RWPE1 (cell line): ENCODE measurements around the gene PIK3C2G.

Experiments
- CTCF ChIA-PET: fragments of 350-600 bp; sonication (Branson Sonifier 250); formaldehyde crosslinking; extraction: SDS; loops from one replicate; lab custom pipeline; 2021; lab: Yijun Ruan, JAX
- POLR2A ChIA-PET: fragments of 400-600 bp; formaldehyde crosslinking; extraction: SDS; loops from one replicate; lab custom pipeline; 2020; ENCODE audit warnings: antibody characterized with exemption; ENCODE audit not compliant: low non-redundant PET; lab: Yijun Ruan, JAX
- DNase-seq: peaks from one replicate; pipeline ENCODE4 v3.0.0; 2012; ENCODE audit warnings: low spot score
- H3K27ac ChIP-seq: fragments of 450-650 bp; 2 replicates; pipeline ENCODE4 v1.5.1; 2017
- TF ChIP-seq, protein P1 (sequence below): fragments of 450-650 bp; conservative IDR thresholded peaks from 2 replicates; pipeline ENCODE4 v1.5.1; 2017; ENCODE audit warnings: low read depth, mild to moderate bottlenecking

The PIK3C2G gene

DNA sequence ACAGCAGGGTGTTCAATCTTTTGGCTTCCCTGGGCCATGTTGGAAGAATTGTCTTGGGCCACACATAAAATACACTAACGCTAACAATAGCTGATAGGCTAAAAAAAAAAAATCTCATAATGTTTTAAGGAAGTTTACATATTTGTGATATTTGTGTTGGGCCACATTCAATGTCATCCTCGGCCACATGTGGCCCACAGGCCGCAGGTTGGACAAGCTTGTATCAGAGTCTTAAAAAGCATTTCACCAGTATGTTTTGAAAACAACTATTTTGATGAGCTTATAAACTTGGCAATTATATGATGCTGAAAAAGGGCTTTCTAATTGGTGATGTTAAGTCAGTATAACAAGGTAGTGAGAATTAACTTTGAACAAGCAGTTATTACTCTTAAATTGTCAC is 78.9 kb downstream of the PIK3C2G start:
- CTCF ChIA-PET: interaction anchor here (0.6 to 1.1 kb wide), 3 partner anchors 20 to 393 kb away, joined by 3 to 4 read pairs (median 4); no protein-coding TSS in a partner anchor

DNA sequence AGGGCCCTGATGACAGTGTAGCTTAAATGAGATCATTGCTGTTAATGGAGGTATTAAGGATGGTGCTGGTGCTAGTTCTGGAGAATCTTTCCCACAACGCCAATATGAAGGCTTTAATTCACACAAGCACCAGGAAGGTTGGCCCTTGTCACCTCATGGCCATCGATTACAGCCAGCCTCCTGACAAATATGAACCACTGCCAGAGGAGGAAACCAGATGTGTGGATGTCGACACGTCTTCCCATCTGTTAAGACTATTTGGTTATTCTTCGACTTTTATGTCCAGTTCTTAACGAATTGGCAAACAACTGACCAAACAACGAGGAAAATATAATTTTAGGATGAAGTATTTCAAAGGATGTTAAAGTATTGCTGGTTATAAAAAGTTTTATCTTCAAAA is 79.5 kb downstream of the PIK3C2G start:
- CTCF ChIA-PET: interaction anchor here (1.1 kb wide), 1 partner anchor 20 kb away, joined by 3 read pairs; no protein-coding TSS in a partner anchor

More for the DNA sequence above, 78.9 kb downstream of the PIK3C2G start:
- H3K27ac ChIP-seq: no peak overlapping the region
- POLR2A ChIA-PET: no interaction called here
- no peak for DNase-seq
- TF ChIP-seq, protein P1, sequence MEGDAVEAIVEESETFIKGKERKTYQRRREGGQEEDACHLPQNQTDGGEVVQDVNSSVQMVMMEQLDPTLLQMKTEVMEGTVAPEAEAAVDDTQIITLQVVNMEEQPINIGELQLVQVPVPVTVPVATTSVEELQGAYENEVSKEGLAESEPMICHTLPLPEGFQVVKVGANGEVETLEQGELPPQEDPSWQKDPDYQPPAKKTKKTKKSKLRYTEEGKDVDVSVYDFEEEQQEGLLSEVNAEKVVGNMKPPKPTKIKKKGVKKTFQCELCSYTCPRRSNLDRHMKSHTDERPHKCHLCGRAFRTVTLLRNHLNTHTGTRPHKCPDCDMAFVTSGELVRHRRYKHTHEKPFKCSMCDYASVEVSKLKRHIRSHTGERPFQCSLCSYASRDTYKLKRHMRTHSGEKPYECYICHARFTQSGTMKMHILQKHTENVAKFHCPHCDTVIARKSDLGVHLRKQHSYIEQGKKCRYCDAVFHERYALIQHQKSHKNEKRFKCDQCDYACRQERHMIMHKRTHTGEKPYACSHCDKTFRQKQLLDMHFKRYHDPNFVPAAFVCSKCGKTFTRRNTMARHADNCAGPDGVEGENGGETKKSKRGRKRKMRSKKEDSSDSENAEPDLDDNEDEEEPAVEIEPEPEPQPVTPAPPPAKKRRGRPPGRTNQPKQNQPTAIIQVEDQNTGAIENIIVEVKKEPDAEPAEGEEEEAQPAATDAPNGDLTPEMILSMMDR: no peak

DNA sequence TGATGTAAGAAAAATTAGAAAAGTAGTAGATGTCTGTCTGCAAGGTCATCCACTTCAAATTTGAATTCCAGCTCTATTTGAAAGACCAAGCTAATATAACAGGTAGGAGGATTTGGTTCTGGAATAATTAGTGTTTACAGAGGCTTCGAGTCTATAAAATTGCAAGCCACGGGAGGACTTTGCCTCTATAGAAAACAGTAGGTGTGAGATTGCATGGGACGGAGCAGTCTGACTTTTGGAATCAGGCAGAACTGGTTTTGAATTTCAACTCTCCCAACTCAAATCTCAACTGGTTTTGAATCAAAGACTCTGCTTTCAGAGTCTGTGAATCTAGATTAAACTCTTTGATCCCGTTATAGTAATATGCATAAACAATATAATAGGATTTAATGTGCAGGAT is 82.4 kb downstream of the PIK3C2G start:
- TF ChIP-seq, protein P1: no peak
- no peak overlapping the region for H3K27ac ChIP-seq
- POLR2A ChIA-PET: no interaction called here
- CTCF ChIA-PET: no interaction called here
- DNase-seq: no peak

More for the DNA sequence above, 79.5 kb downstream of the PIK3C2G start:
- no peak overlapping the region for H3K27ac ChIP-seq
- TF ChIP-seq, protein P1: no peak
- POLR2A ChIA-PET: no interaction called here
- DNase-seq: no peak

DNA sequence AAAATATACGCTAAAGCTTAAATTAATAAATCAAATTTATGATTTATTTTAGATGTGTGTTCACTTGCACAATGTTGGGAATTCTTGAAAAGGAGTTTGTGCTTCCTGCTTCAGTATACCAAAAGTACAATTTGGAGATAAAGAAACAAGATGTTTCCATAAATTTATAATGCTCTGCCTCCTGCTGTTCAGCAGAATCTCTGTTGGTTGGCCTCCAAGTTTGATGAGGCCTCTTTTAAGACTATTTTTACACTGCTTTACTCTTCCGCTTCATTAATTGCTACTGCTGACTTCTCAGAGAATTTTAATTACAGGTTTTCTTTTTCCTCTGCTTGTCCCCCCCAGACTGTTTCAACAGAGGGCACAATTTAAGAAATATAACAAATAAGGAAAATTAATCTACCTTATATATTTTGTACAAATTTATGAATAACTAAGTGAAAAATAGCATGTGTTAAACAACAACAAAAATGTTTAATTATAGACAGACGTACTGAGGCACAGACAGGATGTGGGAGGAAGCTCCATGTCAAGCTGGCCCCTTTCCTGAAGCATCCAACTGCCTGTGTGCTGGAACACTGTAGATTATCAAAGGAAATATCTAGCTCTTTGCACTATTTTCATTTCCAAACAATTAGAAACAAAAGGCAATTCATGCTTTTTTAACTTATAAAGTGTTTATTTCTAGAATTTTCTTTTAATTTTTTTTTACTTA is 83.9 kb downstream of the PIK3C2G start:
- DNase-seq: no peak

DNA sequence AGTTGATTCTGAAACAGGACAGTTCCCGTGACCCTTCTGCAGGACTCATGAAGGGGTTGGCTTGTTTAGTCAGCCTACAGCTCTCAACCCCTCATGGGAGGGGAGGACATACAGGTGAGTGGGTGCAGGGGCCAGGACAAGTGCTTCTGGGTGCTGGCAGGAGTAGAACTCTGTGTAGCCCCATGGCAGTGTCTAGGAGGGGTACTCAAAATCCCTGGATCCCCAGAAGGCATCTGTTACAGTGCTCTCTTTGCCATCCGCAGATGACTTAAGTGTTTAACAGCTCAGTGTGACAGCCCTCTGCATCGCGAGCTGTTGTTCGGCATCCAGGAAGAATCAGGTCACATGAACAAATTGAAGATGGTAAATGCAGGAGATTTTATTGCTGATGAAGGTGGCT is 91.0 kb downstream of the PIK3C2G start:
- TF ChIP-seq, protein P1: no peak
- CTCF ChIA-PET: no interaction called here
- H3K27ac ChIP-seq: no peak overlapping the region
- DNase-seq: no peak
- POLR2A ChIA-PET: no interaction called here

More for the DNA sequence above, 83.9 kb downstream of the PIK3C2G start:
- TF ChIP-seq, protein P1: no peak
- H3K27ac ChIP-seq: no peak overlapping the region
- ChIA-PET CTCF (no interaction called here), POLR2A (no interaction called here)

DNA sequence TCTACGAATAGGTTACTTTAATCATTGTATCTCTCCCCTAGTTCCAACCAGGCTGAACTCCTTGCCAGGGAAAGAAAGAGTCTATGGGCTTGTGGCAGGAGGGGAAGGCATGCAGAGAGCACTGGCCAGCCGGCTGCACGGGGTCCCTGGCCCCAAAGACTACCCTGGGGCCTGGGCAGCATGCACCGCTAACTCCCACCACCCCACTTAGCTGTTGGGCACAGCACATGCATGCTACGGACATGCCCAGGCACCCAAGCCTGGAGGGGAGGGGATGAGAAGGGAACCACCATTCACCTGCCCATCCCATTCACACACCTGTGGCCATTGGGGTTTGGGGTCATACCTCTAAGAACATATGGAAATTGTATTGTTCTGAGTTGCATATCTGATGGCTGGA is 94.1 kb downstream of the PIK3C2G start:
- DNase-seq: no peak
- TF ChIP-seq, protein P1: no peak
- H3K27ac ChIP-seq: no peak overlapping the region
- ChIA-PET POLR2A (no interaction called here), CTCF (no interaction called here)
